Anterior cingulate cortex (tissue), 58 donors: ENCODE results near the gene SPECC1.

Experiments
- DNase-seq, 58 donors: peaks; one replicate each; lab custom pipeline; 2025; lab: John Stamatoyannopoulos, UW

SPECC1 gene

DNA sequence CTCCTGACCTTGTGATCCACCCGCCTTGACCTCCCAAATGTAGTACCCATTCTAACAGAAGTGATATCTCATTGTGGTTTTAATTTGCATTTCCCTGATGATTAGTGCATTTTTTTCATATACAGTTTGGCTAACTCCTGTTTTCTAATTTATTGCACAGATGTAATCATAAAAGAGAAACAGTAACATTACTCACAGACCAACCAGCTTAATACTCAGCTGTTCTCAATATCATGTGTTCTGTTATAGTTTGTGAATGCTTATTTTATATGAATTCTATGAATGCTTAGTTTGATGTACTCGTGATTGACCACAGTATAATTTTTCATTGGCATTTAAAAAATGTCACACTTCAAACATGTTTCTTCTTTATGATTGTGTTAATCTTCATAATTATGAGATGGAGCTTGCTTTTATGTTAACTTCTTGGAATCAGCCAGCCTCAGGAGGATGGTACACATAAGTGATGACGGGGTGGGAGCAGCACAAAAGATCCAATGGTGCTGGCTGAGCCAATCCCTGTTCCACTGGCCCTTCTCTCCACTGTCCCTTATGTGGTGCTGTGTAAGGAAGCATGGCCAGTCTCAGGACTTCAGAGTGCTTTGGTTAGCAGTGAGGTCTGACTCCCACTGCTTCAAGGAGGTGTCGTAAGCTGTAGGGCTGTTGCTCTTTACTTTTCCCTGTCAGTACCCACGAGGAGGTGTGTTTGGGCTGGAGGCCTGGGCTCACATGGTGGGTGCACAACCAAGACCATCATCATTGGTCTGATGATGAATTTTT lies 191.0 kb downstream of the SPECC1 start:
- no peak for DNase-seq

DNA sequence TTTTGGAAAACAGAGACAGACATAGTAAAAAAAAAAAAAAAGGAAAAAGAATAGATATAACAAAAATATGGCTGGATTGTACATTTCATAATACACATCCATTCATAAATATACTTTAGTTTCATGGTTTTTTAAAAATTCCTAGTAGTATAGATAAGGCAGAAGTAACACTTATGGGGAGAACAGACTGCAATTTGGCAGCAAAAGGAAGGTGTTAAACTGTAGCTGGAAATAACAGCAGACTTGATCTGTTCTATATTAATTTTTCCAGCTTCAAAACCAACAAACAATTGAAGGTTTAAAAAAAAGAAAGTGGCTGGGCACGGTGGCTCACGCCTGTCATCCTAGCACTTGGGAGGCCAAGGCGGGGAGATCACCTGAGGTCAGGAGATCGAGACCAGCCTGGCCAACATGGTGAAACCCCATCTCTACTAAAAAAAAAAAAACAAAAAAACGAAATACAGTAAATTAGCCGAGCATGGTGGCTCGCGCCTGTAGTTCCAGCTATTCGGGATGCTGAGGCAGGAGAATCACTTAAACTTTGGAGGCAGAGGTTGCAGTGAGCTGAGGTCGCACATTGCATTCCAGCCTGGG lies 191.8 kb downstream of the SPECC1 start:
- DNase-seq = no peak

DNA sequence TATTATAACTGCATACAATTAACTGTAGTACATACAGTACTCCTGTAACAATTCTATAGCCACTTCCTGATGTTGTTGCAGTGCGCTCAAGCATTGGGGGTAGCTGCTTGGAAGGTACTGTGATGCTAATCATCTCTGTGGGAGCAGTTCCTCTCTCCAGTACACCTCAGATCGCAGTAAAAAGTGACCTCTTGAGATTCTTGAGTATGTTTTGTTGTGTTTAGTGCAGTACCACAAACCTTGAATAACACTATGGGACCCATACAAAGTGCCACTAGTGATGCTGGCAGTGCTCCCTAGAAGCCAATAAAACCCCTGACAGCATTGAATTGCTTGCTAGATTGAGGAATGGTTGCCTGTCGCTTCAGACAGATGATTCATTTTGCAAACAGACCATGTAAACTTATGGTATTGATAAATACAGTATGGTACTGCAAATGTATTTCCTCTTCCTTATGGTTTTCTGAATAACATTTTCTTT lies 193.0 kb downstream of the SPECC1 start:
- DNase-seq = no peak

DNA sequence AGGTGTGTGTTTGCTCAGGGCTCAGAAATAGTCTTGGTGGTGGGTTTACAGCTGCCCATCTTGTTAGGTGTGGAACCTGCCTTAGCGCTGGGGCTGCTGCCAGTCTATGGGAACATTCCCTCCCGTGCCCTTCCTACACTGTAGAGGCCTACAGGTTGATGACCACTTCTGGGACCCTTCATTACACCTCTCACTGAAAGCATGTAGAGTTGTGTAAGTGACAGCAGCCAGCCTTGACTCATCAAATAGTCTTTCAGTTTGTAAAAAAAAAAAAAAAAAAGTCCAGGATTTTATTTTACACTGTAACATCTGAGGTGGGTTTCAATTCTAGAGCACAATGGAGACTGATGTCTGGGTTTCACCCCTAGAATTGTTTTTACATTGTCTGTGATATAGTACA lies 193.9 kb downstream of the SPECC1 start:
- DNase-seq = no peak

DNA sequence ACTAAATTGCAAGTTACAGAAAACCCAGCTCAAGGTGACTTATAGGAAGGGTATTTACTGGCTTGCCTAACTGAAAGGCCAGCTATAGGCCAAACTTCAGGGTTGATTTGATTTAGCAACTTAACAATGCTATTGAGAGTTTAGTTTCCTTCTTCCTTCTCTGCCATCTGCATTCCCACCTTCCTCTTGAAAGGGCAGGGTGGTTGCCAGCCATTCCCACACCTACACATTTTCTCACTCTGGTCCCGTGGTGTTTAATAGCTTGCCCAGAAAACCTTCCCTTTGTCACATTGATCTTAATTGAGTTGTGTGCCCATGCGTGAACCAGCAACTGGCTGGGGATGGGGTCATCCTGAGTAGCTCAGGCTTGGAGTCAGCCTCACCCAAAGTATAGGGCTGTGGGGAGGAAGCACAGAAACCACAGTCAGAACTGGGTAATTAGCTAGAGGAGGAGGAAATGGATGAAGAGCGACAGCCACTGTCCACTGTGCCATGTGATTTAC lies 194.7 kb downstream of the SPECC1 start:
- no peak for DNase-seq

DNA sequence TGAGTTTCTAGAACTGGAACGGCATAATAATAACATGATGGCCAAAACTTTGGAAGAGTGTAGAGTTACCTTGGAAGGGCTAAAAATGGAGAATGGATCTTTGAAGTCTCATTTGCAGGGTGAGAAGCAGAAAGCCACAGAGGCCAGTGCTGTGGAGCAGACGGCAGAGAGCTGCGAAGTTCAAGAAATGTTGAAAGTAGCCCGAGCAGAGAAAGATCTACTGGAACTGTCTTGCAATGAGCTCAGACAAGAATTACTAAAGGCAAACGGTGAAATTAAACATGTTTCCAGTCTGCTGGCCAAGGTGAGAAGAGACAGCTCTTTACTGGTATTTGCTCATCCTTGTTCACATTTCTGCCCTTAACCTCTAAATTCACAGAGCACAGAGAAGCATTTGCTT lies 196.4 kb downstream of the SPECC1 start:
- DNase-seq = no peak

DNA sequence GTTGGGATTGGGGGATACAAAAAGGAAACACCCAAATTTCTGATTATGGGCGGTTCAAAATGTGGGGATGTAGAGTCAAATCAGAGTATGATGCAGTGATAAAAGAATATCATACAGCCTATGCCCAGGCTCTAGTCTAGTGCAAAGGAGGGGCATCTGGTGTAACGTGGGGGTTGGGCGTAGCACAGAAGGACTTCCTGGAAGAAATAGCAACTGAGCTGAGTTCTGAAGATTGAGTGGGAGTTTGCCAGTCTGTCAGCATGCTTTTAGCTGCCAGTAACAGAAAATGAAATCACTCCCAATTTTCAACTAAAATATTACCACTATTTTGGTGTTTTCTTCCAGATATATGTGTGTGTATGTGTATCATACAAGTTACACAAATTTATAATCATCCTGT lies 196.9 kb downstream of the SPECC1 start:
- DNase-seq = peak in 8 of 58 donors; percentile 10 to 36 (median 28)

DNA sequence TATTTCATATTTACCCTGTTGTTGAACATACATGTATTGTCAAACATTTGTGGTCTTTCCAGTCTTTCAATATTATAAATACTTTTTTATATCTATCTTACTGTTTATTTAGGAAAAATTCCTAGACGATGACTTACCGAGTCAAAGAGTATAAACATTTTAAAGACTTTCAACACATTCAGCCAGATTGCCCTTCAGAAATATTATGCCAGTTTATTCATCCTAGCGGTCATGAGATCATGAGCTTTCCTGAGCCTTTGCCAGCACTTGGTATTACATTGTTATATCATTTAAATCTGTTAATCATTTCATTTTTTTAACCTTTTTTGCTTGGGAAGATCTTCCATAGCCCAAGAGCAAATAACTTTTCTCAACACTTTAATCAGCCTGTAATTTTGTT lies 197.4 kb downstream of the SPECC1 start:
- no peak for DNase-seq

DNA sequence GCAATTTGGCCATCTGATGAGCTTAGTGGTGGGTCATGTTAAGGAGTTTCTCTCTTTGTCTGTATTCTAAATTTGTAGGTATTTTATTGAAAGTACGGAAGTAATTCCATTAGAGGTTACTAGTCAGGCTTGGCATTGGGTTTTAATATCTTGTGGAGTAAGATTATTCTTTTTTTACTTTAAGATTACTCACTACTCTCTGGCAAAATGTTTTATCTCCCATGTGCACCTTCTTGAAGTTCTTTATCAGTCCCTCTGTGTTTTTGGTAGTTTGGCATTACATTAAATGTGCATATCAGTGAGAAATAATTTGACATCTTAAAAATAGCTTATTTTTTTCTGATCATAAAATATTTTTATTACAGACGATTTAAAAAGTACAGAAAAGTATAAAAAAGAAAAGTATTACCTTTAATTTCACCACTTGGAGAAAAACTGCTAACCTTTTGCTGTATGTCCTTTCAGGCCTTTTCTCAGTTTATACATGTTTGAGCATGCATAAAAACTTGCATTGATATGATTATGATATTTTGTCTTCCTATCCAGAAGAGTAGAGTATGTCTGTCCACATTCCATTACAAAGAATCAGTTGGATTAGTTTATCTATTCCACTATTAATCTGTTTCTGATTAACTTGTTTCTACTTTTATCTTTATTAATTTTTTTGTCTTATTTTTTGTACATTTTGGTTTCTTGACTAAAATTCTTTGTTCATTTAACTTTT lies 198.3 kb downstream of the SPECC1 start:
- DNase-seq = no peak

DNA sequence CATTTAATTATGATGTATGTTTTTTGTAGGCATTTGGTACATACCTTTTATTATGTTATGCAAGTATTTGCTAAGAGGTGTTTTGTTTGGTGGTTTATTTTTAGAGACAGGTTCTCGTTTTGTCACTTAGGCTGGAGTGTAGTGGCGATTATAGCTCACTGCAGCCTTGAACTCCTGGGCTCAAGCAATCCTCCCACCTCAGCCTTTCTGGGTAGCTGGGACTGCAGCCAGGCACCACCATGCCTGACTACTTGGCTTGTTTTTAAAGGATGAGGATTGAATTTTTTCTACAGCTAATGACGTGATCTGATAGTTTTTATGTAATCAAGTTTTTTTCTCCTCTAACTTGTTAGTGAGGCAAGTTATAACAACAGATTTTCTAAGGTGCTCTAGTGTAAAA lies 199.6 kb downstream of the SPECC1 start:
- DNase-seq = peak in 1 of 58 donors; percentile 25

DNA sequence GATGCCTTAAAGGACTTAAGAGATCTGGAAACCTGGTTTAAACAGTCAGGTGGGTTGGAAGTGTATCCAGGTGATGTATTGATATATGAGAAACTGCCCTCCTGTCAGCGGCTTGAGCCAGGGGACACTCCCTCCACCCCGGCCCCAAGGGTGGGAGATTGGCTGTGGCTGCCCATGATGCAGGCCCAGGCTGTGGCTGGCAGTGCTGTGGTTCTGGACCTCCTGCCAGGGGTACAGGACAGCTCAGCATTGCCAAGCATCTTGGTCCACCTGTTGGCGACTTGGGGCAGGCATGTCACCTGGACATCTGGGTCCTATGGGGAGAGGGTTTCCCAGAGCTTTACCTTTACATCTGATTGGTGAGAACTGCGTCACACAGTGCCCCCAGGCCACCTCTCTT lies 201.0 kb downstream of the SPECC1 start:
- DNase-seq = no peak

DNA sequence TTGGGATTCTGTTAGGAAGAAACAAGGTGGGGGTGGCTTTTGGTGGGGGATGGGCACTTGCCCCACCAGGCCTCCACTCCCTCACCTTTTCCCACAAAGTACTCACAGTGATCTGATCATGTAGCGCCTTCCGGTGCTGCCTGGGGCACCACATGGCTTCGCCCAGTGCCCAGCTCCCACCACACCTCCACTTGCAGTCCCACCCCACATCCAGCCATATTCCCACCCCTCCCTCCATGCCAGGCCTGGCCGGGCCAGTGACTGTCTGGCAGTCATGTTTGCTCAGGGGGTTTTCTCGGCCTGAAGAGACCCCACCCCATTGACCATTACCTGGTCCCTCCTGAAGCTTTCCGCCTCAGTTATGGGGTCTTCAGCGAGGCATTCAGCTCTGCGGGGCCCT lies 201.5 kb downstream of the SPECC1 start:
- DNase-seq = no peak

DNA sequence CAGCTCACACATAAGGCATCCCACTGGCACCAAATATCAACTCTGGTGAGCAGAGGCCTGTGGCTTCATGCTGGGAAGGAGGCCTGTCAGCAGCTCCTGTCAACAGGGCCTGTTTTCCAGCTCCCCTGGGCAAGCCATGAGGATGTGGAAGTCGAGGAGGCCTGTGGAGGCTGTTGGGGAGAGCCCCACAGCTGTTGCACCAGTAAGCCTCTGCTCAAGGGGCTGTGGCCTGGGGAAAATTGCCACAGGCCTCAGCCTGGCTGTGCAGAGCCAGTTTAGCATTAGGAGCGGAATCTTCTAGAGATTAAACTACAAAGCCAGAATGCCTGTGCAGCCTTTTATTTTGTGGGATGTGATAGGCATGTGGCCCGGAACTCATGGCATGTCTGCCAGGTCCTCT lies 202.1 kb downstream of the SPECC1 start:
- no peak for DNase-seq

DNA sequence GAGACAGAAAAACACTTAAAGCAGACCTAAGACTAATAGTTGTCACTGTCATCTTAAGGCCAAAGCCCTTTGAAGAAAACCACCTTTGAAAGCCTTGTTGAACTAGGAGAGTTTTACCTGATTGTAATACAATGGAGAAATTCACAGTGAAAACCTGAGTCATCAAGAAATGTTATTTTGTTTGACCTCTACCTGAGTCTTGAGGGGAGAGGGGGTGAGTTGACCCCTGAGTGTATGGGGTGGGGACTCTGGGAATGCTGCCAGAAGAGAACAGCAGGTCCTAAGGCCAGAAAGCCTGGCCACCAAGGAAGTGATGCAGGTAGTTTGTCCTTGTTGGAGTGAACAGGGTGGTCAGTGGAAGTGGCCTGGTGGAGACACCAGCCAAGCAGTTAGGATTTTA lies 204.3 kb downstream of the SPECC1 start:
- DNase-seq = no peak

DNA sequence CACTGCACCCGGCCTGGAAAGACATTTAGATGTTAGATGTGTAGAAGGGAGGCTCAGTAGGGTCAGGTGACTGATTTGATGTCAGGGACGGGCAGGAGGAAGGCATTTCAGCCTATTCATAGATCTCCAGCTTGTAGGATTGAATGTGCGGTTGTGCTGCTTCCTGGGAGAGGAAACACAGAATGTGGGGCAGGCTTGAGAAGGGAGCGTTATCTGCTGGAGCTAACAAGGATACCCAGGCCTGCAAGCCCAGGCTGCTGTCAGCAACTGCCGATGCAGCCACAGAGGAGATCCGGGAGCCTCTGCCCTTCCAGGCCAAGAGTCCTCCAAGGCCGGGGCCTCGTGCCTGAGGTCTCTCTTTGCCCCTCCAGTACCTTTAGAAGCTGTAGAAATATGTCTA lies 205.6 kb downstream of the SPECC1 start:
- DNase-seq = peak in 2 of 58 donors; percentile 31 to 33

DNA sequence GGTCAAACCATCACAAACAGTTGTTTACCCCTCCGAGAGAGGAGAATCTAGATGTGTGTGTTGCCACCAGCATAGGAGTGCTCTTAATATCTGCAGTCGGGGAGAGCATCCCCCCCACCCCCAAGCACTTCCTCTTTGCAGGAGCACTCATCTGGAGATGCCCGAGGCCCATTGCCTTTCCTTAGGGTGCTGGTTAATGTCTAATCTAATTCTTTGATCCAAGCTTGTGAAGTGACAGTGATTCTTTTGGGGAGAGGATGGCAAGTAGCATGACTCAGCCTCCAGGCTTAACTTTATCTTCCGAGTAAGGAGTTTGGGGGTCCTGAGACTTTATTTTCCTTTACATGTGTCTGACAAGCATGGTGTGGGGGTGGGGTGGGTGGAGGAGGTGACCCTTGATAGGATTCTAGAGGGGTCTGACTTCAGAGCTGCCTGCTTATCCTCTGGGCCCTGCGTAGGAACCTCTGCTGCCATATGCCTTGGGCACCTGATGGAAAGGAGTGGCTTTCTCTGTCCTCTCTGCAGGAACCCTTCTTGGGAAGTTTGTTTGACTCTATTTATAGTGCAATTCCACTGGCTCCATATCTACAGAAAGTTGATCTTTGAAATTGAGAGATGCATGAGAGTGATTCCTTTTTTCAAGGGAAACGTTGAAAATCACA lies 207.1 kb downstream of the SPECC1 start:
- DNase-seq = no peak

DNA sequence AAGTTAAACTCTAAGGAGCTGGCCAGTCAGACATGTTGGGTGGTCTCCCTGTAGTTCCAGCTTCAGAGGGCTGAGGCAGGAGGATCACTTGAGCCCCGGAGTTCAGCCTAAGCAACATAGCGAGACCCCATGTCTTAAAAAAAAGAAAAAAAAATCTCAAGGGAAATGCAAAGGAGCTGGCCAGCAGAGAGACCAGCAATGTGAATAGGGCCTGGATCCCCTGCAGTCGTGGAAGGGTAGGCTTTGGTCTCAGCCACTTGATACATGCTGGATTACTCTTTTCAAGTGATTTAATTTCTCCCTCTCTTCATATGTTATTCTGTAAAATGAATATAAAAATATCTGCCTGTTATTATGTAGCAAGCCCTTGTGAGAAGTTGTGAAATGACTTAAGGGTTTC lies 207.7 kb downstream of the SPECC1 start:
- DNase-seq = no peak

DNA sequence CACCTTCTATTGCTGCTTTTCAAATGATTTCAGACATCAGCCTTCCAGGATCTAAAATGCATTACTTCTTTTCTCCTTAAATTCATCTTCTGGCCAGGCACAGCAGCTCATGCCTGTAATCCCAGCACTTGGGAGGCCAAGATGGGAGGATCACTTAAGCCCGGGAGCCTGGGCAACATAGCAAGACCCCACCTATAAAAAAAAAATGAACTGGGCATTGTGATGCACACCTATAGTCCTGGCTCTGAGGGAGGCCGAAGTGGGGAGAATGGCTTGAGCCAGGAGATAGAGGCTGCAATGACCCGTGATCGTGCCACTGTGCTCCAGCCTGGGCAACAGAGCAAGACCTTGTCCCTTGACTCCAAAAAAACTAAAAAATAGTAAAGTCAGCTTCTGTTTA lies 208.5 kb downstream of the SPECC1 start:
- no peak for DNase-seq

DNA sequence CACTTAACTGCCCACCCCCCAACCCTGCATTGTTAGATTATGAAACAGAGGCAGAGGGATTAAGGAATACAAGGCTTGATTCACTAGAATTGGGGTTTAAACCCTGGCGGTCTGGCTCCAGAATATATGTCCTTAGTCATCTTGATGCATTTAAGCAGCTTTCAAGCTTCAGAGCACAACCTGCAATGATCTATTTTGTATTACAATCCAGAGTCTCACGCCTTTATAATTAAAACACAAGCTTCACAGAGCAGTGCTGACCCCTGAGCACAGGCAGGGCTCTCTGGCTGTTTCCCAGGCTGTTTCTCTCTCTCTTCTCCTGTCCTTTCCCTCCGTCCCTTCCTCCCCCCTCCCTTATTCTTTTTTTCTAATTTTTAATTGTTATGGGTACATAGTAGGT lies 209.1 kb downstream of the SPECC1 start:
- DNase-seq = no peak

DNA sequence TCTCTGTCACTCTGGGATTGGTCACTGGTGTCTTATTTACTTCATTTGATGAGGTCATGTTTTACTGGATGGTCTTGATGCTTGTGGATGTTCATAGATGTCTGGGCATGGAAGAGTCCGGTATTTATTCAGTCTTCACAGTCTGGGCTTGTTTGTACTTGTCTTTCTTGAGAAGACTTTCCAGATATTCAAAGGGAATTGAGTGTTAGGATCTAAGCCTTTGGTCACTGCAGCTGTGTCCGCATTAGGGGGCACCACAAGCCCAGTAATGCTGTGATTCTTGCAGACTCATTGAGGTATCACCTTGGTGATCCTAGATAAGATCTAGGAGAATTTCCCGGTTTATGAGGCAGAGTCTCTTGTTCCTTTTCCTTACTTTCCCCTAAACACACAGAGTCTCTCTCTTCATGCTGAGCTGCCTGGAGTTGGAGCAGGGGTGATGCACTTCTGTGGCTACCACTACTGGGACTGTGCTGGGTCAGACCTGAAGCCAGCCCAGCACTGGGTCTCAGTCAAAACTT lies 214.7 kb downstream of the SPECC1 start:
- DNase-seq = no peak

DNA sequence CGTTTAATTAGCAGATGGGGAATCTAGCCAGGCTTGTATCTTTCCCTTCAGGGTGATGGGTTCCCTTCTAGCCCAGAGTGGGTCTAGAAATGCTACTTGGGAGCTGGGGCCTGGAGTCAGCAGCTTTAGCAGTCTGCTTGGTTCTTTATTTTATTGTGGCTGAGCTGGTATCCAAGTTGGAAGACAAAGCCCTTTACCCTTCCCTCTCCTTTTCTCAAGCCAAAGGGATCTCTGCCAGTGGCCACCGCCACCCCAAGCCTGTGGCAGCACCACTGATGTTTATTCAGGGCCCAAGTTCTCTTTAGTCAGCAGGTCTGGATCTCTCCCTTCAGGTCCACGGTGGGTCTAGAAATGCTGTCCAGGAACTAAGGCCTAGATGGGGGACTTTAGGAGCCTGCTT lies 215.2 kb downstream of the SPECC1 start:
- peak in 9 of 58 donors; percentile 14 to 43 (median 32) for DNase-seq
